Sigmoid colon (tissue), 4 donors: ENCODE results near the gene TFF2.

Experiments used
- EP300 ChIP-seq, 4 donors: sonication (generic); formaldehyde crosslinking; IDR thresholded peaks; one replicate each; pipeline ENCODE4 v1.6.1; 2017; ENCODE audit warnings: antibody characterized with exemption in 4 of 4
- TF ChIP-seq, protein P1 (sequence below), 4 experiments: fragments of 450-650 bp in 3 of 4; fragments of 200-600 bp in 1 of 4; IDR thresholded peaks; one replicate each; pipeline ENCODE4 v1.5.1; 2016 to 2019; ENCODE audit warnings: antibody characterized with exemption in 4 of 4, mild to moderate bottlenecking in 3 of 4, moderate library complexity in 2 of 4

DNA sequence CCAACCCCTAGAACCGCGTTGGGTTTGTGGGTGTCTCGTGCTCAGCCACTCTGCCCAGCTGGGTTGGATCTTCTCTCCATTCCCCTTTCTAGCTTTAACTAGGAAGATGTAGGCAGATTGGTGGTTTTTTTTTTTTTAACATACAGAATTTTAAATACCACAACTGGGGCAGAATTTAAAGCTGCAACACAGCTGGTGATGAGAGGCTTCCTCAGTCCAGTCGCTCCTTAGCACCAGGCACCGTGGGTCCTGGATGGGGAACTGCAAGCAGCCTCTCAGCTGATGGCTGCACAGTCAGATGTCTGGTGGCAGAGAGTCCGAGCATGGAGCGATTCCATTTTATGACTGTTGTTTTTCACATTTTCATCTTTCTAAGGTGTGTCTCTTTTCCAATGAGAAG lies 54.3 kb downstream of the TFF2 start:
- TF ChIP-seq, protein P1, sequence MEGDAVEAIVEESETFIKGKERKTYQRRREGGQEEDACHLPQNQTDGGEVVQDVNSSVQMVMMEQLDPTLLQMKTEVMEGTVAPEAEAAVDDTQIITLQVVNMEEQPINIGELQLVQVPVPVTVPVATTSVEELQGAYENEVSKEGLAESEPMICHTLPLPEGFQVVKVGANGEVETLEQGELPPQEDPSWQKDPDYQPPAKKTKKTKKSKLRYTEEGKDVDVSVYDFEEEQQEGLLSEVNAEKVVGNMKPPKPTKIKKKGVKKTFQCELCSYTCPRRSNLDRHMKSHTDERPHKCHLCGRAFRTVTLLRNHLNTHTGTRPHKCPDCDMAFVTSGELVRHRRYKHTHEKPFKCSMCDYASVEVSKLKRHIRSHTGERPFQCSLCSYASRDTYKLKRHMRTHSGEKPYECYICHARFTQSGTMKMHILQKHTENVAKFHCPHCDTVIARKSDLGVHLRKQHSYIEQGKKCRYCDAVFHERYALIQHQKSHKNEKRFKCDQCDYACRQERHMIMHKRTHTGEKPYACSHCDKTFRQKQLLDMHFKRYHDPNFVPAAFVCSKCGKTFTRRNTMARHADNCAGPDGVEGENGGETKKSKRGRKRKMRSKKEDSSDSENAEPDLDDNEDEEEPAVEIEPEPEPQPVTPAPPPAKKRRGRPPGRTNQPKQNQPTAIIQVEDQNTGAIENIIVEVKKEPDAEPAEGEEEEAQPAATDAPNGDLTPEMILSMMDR (IDR thresholded peaks at IDR 0.05), result no peak
- TF ChIP-seq EP300 (IDR thresholded peaks at IDR 0.05), result no peak
